Iris pigment epithelial cell (primary cell): Measurements from ENCODE around the gene IL24.
"Not testable (repeated sequence)": the region's sequence is repeated elsewhere in the genome, so short reads cannot be mapped to it uniquely, and the experiment has no call there.

Experiments used
- DNase-seq: peaks from one replicate; pipeline ENCODE4 v3.0.0-alpha.2; 2011; ENCODE audit warnings: low read depth

The IL24 gene, protein sequence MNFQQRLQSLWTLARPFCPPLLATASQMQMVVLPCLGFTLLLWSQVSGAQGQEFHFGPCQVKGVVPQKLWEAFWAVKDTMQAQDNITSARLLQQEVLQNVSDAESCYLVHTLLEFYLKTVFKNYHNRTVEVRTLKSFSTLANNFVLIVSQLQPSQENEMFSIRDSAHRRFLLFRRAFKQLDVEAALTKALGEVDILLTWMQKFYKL

DNA sequence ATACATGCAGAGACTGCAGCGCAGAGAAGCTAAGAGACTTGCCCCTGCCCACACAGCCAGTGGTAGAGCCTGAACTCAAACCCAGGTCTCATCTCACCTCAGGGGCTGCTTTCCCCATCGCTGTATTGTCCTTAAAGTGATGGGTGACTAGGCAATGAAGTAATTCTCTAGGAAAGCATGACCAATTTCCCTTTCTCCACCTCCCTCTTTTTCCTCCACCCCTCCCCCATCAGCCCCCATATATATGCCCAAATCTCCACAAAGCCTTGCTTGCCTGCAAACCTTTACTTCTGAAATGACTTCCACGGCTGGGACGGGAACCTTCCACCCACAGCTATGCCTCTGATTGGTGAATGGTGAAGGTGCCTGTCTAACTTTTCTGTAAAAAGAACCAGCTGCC lies at the start of gene IL24:
IL24 (plus strand) TSS at position 269 of the 400 bp plus-strand sequence. CDS start 390 bp downstream, outside the sequence.
- no peak for DNase-seq

DNA sequence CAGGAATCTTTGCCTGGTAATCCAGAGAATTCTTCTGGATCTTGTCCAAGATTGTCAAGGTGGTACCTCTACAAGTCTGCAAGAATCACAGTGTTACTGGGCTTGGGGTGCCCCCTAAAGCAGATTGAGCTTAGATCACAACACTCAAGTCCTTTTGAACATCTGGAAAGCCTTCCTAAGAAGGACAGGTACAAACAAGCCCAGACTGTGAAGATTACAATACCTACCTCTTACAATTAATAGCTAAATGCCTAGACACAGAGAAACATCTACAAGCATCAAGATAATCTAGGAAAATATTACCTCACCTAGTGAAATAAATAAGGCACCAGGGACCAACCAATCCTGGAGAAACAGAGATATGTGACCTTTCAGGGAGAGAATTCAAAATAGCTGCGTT lies 49.3 kb upstream of the IL24 start:
- DNase-seq: no peak

DNA sequence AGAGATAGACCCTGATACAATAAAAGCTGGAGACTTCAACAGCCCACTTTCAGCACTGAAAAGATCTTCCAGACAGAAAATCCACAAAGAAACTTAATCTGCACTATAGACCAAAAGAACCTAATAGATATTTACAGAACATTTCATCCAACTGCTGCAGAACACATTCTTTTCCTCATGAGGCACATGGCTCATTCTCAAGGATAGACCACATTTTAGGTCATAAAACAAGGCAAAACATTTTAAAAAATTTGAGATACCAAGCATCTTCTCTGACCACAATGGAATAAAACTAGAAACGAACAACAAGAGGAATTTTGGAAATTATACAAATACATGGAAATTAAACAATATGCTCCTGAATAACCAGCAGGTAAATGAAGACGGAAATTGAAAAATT lies 46.8 kb upstream of the IL24 start:
- DNase-seq: no peak

DNA sequence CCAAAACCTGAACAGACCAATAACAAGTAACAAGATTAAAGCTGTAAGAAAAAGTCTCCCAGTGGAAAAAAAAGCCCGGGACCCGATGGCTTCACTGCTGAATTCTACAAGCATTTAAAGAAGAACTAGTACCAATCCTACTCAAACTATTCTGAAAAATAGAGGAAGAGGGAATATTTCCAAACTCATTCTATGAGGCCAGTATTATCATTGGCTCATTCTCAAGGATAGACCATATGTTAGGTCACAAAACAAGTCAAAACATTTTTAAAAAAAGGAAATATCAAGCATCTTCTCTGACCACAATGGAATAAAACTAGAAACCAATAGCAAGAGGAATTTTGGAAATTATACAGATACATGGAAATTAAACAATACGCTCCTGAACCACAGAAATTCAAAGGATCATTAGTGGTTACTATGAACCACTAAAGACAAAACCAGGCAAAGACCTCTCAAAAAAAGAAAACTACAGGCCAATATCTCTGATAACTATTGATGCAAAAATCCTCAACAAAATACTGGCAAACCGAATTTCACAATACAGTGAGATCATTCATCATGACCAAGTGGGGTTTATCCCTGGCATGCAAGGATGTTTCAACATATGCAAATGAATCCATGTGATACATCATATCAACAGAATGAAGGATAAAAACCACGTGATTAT lies 45.8 kb upstream of the IL24 start:
- DNase-seq: peak; percentile 80

DNA sequence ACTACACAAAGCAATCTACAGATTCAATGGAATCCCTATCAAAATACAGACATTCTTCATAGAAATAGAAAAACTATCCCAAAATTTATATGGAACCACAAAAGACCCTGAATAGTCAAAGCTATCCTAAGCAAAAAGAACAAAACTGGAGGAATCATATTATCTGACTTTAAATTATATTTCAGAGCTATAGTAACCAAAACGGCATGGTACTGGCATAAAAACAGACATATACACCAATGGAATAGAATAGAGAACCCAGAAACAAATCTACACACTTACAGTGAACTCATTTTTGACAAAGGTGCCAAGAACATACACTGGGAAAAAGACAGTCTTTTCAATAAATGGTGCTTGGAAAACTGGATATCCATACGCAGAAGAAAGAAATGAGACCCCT lies 44.6 kb upstream of the IL24 start:
- DNase-seq: not testable (repeated sequence)

DNA sequence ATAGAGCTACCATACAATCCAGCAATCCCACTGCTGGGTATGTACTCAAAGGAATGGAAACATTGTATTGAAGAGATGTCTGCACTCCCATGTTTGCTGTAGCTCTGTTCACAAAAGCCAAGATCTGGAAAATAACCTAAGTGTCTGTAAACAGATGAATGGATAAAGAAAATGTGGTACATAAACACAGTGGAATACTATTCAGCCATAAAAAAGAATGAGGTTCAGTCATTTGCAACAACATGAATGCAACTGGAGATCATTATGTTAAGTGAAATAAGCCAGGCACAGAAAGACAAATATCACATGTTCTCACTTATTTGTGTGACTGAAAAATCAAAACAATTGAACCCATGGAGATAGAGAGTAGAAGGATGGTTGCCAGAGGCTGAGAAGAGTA lies 43.5 kb upstream of the IL24 start:
- DNase-seq: not testable (repeated sequence)

DNA sequence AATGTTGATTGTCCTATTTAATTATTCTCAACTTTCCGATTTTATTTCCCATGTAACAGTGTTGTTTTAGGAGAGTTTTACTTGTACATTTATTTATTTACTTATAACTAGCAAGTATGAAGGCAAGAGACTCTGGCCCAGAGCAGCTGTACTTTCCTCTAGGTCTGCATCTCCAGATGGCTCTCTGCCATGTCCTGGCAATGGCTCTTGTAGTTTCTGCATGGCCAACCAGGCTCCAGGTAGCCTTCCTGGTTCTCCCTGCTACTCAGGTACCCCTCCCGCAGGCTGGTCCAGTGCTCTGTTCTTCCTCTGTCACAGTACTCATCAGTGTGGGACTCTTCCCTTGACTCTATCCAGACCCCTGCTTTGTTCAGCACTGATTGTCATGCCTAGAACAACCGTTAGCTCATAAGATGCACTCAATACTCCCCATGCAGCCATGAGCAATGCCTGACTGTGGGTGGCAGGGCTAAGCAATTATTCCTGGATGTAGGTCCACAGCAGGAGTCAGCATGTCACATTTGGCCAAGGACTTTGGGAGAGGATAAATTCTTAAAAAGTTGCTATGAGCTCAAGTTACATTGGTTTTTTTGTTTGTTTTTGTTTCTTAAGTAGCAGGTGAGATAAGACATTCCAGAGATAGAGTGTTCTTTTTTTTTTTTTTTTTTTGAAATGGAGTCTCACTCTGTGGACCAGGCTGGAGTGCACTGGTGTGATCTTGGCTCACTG lies 42.7 kb upstream of the IL24 start:
- DNase-seq: no peak

DNA sequence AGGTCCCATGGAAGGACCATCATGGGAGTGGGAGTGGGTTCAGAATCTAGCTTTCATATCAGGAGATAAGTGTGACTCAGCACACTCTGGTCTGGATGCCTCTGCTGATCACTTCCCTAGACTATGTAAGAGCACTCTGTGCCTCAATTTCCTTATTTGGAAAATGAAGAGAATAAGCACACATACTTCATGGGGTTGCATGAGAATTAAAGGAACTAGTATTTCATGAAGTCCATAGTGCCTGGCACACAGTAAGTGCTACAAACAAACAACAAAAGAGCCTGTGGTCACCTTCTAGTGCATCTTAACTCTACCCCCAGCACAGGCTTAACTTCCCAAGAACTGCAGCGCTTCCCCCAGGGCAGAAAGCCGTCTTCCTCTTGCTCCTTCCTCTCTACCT lies 41.4 kb upstream of the IL24 start:
- DNase-seq: no peak

DNA sequence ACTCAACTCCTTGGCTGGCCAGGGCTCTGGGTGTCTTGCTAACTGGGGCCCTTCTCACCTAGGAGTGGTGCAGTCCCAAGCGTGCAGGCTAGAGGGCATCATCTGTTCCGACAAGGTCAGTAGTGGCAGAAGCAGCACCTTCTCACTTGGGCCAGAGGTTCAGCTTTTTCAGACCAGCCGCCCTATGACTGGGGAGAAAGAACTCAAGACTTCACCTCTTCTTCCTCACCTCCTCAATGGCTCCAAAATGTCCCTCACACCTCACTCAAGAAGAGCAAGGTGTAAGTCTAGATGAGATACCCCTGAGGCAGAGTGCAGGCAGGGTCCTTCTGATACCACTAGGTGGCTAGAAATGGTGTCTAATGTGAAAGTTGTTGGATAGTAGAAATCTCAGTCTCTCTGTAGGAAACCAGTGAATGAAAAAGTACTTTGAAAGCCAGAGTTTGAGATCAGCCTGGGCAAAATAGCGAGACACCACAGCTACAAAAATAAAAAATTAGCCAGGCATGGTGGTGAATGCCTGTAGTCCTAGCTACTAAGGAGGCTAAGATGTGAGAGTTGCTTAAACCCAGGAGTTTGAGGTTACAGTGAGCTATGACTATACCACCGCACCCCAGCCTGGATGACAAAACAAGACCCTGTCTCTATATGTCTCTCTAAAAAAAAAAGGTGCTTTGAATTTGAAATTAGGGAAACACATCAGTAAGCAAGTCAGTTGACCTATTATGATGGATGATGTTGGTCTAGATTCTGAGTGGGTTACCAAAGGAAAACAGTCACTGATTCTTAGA lies 40.4 kb upstream of the IL24 start:
- no peak for DNase-seq

DNA sequence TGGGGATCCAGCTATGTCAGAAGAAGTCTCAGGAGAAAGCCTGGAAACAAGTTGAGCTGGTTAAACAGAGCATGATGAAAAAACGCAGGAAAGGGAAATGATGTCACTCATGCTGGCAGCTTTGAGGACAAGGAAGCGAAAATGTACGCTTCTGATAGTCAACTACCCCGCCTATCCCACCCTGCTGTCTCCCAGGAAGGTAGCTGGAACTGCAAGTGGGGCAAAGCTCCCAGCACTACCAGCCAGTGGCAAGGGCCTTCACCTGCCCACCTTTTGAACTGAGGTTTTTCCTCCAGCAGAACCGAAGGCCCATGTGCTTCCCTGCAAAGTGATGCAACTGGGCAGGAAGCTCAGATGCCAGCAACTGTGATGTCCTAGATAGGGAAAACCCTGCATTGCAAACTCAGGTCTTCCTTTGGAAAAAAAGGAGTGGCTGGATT lies 38.1 kb upstream of the IL24 start:
- no peak for DNase-seq

DNA sequence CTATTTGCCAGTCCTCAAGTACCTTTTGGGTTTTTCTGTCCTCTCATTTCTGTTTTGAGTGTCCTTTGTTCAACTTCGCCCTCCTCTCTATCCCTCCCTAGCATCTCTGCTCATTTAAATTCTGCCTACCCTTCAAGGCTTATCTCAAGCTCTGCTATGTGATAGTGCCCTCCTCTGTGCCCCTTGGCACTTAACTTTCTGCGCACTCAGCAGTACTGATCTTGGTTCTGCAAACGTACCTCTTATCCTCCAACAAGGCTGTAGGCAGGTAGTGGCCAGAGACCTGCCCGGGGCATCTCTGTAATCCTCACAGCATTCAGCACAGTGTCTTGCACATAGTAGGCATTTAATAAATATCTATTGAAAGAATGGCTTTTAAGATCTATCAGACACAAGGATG lies 37.1 kb upstream of the IL24 start:
- no peak for DNase-seq

DNA sequence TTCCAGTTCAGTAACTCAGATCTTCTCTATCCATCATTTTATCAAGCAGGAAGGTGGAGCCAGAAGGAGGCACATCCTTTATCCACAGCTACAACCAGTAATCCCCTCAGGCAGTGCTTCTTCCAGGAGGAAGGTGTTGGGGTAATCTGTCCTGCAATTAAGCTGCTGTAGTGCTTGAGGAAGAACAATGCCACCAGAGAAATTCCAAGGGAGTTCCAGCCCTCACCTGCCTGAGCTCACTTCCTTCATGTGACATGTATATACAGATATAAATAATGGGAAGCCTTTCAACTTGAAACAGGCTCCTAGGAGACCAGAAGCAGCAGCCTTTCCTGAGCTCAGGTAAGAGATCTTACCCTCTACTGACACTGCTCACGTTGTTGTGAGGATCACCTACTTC lies 34.0 kb upstream of the IL24 start:
- no peak for DNase-seq

DNA sequence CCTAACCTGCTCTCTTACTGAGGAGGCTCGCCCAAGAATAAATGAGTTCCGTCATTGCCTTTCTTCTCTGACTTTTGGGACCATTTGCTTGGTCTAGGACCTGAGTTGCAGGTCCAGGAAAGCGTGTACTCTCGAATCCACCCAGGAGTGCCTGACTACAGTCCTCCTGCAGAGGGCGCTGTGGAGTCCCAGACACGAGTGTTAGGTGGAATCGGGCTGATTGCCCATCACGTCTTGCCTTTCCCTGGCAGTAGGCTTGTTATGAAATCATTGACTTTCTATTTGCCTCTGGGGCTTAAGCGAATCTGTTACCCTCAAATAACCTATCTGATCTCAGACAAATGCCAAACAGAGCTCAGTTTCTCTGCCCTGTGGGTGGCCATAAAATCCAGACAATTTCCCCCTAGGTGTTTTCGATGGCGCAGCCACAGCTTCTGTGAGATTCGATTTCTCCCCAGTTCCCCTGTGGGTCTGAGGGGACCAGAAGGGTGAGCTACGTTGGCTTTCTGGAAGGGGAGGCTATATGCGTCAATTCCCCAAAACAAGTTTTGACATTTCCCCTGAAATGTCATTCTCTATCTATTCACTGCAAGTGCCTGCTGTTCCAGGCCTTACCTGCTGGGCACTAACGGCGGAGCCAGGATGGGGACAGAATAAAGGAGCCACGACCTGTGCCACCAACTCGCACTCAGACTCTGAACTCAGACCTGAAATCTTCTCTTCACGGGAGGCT lies 32.1 kb upstream of the IL24 start, which contains the start of gene IL20:
IL20 (plus strand) TSS at position 685 of the 733 bp plus-strand sequence. CDS start 230 bp downstream, outside the sequence.
- peak; percentile 85 for DNase-seq

DNA sequence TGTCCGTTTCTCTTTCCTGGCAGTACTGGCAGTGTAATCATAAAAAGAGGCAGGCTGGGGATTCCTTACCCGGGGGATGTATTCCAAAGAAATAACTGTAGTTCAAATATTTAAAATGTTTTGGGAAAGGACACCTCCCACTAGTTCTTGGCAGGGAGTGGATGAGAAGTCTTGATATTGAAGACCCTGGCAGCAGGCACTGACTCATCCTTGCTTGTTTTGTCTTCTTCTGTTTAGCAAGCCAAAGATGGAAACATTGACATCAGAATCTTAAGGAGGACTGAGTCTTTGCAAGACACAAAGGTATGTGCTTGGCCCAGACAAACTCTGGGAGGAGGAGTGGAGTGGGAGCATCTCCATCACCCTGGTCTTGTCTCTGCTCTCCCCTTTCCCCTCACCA lies 31.2 kb upstream of the IL24 start:
- DNase-seq: peak; percentile 35

DNA sequence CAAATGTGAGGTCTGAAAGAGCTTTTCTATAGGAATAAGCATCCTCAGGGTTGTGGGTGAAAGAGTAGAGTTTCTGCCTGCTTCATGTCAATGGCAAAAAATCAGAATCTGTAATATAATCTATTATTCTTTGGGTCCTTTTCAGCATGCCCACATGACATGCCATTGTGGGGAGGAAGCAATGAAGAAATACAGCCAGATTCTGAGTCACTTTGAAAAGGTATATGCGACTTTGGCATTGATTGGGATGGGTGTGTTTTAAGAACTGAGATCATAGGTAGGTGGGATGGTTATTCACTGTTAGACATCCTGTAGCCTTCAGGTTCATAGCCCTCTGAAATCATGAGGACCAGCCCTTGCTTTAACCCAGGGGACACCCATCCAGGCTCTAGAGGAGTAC lies 30.0 kb upstream of the IL24 start:
- DNase-seq: no peak

DNA sequence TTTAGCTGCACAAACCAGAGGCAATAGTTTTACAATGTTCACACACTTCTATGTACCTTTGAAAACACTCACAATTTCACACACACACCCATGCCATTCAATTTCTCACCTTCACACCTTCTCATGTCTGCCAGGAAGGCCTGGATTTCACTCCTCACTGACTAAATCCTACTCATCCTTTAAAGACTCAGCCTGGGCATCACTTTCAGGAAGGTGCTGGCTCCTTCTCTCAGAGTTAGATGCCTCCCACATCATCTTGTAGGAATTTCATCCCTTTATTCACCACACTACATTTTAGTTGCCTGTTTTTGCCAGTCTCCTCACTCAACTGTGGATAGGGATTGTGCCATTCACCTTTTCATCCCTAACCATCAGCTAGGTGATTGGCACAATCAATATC lies 29.5 kb upstream of the IL24 start:
- no peak for DNase-seq

DNA sequence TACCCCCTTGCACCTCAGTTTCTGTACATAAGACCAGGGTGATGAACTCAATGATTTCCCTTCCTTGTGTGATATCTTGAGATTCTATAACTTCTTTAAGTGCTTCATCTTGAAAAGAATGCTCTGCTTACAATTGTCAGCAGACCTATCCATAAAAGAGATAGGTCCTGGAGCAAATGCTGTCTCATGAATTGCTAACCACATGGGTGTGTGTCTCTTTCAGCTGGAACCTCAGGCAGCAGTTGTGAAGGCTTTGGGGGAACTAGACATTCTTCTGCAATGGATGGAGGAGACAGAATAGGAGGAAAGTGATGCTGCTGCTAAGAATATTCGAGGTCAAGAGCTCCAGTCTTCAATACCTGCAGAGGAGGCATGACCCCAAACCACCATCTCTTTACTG lies 29.0 kb upstream of the IL24 start:
- no peak for DNase-seq

DNA sequence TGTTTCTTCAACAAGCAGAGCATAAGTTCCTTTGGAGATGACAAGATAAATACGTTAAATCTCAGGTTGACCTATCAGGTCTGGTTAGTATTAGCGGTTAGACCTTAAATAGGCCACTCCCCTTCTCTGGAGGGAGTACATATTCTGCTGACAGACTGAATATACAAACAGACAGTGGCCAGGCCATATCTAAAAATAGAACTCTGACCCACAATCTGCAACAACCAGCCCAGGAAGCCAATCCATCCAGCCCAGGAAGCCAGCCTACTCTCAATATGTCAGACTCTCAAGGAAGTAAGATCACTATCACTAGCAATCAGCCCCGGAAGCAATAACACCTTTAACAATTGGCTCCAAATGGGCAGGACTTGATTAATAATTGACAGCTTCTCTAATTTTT lies 25.1 kb upstream of the IL24 start:
- DNase-seq: no peak

DNA sequence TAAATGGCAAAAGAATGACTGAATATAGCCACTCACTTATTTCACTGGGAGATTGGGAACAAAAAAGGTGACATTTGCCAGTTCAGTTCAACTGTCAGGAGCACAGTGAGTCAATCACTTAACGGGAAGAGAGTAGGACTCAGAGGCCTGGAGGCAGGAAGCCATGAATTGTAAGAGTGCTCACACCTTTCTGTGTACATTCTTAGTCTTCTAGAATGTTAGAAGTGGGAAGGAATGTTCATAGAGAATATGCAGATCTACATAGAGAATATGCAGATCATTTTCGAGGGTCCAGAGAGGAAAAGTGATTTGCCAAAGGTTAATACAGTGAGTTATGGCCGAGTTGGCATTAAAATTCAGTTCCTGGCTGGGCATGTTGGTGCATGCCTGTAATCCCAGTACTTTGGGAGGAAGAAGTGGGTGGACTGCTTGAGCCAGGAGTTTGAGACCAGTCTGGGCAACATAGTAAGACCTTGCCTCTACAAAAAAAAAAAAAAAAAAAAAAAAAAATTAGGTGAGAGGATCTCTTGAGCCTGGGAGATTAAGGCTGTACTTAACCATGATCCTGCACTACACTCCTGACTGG lies 23.5 kb upstream of the IL24 start:
- no peak for DNase-seq

DNA sequence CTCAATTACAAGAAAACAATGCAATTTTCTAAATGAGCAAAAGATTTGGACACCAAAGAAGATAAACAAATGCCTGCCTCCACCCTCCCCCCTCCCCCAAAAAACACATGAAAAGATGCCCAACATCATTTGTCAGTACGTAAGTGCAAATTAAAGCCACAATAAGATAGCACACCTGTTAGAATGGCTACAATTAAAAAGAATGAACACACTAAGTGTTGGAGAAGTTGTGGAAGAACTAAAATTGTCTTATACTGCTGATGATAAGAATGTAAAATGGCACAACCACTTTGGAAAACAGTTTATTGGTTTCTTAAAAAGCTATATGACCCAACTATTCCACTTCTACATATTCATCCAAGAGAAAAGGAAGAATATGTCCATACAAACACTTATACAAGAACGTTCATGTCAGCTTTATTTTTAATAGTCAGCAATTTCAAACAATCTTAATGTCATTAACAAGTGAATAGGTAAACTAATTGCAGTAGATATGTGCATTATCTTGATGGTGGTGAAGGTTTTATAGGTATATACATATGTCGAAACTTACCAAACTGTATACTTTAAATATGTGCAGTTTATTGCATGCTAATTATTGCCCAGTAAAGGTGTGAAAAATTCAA lies 21.4 kb upstream of the IL24 start:
- no peak for DNase-seq

DNA sequence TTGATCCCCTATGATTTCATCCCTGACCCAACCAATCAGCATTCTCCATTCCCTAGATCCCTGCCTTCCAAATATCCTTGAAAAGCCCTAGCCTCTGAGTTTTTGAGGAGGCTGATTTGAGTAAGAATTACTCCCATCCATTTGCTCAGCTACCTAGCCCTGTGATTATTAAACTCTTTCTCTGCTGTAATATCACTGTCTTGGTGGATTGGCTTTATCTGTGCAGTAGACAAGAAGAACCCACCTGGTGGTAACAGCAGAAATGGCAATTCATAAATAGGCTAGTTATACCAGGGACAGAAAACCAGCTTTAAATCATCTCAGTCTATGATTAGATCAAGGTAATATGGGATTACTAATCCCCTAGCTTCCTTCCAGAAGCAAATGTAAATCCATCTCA lies 18.8 kb upstream of the IL24 start:
- no peak for DNase-seq
